ENCODE measurements around the gene CXorf65.

GRCh38 chrX:71082124-71082647, 24.4 kb downstream of the CXorf65 start:
- TF ChIP-seq, protein P1, sequence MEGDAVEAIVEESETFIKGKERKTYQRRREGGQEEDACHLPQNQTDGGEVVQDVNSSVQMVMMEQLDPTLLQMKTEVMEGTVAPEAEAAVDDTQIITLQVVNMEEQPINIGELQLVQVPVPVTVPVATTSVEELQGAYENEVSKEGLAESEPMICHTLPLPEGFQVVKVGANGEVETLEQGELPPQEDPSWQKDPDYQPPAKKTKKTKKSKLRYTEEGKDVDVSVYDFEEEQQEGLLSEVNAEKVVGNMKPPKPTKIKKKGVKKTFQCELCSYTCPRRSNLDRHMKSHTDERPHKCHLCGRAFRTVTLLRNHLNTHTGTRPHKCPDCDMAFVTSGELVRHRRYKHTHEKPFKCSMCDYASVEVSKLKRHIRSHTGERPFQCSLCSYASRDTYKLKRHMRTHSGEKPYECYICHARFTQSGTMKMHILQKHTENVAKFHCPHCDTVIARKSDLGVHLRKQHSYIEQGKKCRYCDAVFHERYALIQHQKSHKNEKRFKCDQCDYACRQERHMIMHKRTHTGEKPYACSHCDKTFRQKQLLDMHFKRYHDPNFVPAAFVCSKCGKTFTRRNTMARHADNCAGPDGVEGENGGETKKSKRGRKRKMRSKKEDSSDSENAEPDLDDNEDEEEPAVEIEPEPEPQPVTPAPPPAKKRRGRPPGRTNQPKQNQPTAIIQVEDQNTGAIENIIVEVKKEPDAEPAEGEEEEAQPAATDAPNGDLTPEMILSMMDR (IDR thresholded peaks at IDR 0.05), result no peak
- no peak for TF ChIP-seq POLR2A (IDR thresholded peaks at IDR 0.05)
- TF ChIP-seq POLR2AphosphoS5 (IDR thresholded peaks at IDR 0.05), result no peak
- TF ChIP-seq EP300 (IDR thresholded peaks at IDR 0.05), result no peak

All from upper lobe of left lung (tissue), 4 donors.